Stimulated activated CD4-positive, alpha-beta T cell treated with anti-CD3 and anti-CD28 coated beads, Interleukin-2, amount 100 ng/mL, for 4 hours (primary cell): ENCODE data around the gene UBE2R2.
"Not testable (repeated sequence)": the region's sequence is repeated elsewhere in the genome, so short reads cannot be mapped to it uniquely, and the experiment has no call there.

Experiments used
- DNase-seq: peaks from one replicate; pipeline ENCODE4 v3.0.0-alpha.2; 2020; ENCODE audit warnings: low read depth

Gene UBE2R2, protein sequence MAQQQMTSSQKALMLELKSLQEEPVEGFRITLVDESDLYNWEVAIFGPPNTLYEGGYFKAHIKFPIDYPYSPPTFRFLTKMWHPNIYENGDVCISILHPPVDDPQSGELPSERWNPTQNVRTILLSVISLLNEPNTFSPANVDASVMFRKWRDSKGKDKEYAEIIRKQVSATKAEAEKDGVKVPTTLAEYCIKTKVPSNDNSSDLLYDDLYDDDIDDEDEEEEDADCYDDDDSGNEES

GRCh38 chr9:33816327-33817252, at the start of gene UBE2R2:
Gene UBE2R2, plus strand, starts transcription at chr9:33817160. Its CDS starts 598 bp downstream, at chr9:33817758.
- DNase-seq, result peak; percentile 93

- DNase-seq, result not testable (repeated sequence)
Measured at GRCh38 chr9:33770156-33770880, 46.6 kb upstream of the UBE2R2 start.

DNA sequence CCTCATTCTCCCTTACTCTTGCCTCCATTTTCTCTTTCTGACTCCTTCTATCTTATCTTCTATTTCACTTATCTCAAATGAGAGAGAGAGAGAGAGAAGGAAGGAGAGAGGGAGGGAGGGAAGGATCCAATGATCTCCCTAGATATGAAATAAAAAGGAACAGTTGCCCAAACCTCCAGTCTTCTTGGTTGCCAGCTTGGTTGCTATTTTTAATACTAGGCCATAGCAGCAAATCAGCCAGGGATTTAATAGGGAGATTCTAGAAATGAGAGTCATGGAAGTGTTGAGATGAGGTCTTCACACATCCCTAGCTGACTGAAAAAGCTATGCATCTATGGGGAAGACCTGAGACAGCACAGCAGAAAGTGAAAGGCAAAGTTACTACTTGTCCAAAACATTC, 43.8 kb upstream of the UBE2R2 start:
- not testable (repeated sequence) for DNase-seq

GRCh38 chr9:33774074-33774659, 42.8 kb upstream of the UBE2R2 start:
- not testable (repeated sequence) for DNase-seq

- no peak for DNase-seq
Measured at GRCh38 chr9:33776578-33776977, 40.4 kb upstream of the UBE2R2 start.

DNA sequence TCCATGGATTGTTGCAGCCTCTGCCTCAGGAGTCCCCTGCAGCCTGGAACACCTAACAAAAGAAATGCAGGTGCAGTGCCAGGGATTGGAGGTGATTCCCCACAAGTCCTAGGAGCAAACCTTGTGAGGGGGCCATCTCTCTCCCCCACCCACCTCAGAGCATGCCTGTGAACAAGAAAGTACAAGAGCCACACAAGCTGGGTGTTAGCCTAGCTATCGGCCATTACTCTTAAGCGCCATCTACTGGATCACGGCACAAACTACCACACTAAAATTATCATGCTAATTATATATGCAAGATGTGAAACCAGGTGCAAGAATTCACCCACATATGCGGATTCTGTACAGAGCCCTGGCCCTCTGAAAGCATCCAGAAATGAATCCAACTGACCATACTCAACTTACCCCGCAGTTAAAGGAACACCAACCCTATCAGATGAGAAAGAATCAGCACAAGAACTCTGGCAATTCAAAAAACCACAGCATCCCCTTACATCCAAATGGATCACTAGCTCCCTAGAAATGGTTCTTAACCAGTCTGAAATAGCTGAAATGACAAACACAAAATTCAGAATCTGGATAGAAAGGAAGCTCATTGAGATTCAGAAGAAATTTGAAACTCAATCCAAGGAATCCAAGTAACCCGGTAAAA, 38.1 kb upstream of the UBE2R2 start:
- peak; percentile 25 for DNase-seq

DNA sequence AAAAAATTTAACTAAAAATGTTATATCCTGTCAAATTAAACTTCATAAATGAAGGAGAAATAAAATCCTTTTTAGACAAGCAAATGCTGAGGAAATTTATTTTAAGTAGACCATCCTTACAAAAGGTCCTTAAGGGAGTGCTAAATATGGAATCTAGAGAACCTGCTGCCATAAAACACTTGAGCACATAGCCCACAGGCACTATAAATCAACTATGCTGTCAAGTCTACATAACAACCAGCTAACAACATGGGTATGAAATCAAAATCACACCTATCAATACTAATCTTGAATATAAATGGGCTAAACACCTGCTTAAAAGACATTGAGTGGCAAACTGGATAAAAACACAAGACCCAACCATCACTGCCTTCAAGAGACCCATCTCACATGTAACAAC, 36.7 kb upstream of the UBE2R2 start:
- DNase-seq, result no peak

DNA sequence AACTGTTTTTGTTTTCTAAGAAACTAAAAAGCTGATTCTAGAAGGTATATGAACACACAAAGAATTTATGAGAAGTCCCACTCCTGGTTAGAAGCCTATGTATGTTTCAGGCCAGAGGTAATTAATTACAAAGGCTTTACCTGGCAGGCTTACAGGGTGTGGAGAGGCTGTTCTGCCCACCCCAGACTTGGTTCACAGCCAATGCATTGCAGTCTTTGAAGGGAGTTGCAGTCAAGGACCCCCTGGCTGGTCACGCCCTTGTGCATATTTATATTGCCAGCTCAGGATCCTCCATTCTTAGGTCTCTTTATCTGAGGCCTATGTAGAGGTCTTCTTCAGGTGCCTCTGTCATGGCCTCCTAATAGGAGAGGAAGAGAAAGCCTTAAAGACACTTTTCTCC, 35.2 kb upstream of the UBE2R2 start:
- DNase-seq, result no peak

- no peak for DNase-seq
Measured at GRCh38 chr9:33782395-33783152, 34.4 kb upstream of the UBE2R2 start.

- DNase-seq, result no peak
Measured at GRCh38 chr9:33785914-33786313, 31.0 kb upstream of the UBE2R2 start.

DNA sequence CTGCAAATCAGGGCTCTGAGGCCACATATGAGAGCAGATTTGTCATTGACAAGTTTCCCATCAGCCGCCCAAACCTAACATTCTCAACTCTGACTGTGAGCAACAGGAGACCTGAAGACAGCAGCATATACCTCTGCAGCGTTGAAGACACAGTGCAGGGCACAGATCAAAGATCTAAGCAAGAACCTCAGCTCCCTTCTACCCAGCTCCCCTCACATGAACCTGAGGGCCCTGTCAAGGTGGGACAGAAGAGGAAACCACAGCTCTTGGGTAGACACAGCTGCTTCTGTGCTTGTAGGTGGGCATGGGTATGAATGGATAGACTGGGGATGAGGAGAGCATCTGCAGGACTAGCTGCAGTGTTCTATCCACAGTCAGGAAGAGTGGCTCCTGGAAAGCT, 30.3 kb upstream of the UBE2R2 start:
- no peak for DNase-seq

- no peak for DNase-seq
Measured at GRCh38 chr9:33787839-33788238, 29.1 kb upstream of the UBE2R2 start.

DNA sequence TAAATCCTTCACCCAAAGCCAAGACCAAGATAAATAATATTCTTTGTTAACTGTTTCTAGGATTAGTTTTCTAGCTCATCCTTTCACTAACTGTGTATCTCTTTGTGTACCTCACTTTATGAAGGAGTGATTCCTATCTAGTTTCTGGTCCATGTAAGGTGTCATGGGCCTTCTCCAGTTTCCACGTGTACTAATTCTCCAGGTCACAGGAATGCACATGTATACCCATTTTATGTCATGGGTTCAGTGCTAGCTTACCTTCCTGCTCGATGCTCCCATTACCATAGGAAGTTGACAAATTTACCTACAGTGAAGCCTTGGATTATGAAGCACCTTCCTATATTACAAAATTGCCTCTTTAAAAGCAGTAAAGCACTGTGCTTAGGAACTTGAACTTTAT, 27.5 kb upstream of the UBE2R2 start:
- not testable (repeated sequence) for DNase-seq

- DNase-seq, result no peak
Measured at GRCh38 chr9:33791117-33791516, 25.8 kb upstream of the UBE2R2 start.

DNA sequence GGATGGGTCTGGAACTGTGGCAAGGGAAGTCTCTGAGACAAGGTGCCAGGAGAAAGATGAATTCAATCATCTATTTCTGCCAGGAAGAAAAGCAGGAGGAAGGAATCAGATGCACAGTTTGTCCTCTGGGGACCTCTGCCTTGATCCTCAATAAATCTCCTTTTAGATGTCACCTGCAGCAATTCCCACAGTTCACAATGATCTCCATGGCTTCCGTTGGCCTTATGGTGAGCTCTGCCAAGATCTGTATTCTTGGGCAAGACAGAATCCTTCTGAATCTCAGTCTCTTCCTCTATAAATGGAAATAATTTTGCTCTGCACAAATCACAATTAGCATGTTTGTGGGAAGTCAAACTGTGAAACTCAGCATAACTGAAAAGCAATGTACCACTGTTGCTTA, 23.5 kb upstream of the UBE2R2 start:
- DNase-seq, result not testable (repeated sequence)

GRCh38 chr9:33794560-33794959, 22.4 kb upstream of the UBE2R2 start:
- DNase-seq, result peak; percentile 13

GRCh38 chr9:33795281-33795680, 21.7 kb upstream of the UBE2R2 start, which contains the start of gene PRSS3:
Gene PRSS3, plus strand, starts transcription at chr9:33795561. Its CDS starts 13 bp downstream, at chr9:33795574.
- DNase-seq, result no peak

DNA sequence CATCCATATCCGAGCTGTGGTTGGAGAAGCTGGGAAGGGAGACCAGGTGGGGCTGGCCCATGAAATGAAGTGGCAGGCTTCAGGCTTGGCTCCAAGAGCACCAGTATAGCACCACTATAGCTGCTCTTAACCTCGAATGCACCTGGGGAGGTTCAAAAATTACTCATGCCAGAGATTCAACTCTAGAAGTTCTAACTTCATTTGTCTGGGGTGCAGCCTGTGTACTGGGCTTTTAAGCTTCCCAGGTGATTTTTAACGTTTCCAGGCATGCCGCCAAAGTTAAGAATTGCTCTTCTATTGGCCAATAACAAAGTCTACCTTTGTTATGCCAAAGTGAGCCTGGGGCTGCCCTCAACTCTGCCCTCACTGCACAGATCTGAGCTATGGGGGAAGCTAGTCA, 21.1 kb upstream of the UBE2R2 start:
- DNase-seq, result no peak

DNA sequence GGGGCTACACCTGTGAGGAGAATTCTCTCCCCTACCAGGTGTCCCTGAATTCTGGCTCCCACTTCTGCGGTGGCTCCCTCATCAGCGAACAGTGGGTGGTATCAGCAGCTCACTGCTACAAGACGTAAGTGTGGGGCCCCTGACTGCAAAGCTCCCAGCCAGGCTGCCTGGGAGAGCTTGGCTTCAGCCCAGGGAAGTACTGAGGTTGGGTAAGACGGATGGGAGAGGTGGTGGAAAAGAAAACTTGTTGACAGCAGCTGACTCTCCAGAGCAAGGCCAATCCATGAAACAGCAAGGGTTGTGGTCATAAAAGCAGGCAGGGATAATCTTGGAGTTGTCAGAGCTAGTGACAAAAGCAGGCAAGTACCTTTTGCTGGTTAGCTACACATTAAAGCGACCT, 20.3 kb upstream of the UBE2R2 start:
- not testable (repeated sequence) for DNase-seq

DNA sequence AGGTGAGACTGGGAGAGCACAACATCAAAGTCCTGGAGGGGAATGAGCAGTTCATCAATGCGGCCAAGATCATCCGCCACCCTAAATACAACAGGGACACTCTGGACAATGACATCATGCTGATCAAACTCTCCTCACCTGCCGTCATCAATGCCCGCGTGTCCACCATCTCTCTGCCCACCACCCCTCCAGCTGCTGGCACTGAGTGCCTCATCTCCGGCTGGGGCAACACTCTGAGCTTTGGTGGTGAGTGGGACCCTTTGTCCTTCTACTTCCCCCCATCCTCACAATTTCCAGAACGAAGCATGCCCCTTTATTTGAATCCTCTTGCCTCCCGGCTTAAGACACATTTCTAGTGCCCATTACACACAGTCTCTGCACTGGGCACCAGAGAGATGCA, 19.1 kb upstream of the UBE2R2 start:
- DNase-seq, result no peak

DNA sequence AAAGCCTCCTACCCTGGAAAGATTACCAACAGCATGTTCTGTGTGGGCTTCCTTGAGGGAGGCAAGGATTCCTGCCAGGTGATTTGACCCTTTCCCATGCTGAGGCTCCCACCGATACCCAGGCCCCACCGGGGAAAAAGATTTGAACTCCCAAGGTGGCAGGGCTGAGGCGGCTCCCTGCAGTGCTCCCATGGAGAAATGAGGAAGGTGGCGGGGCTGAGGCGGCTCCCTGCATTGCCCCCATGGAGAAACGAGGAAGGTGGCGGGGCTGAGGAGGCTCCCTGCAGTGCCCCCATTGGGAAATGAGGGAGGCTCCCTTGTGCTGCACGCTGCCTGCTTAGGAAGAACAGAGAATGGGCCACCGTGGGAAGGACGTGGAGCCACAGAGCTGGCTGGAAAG, 18.4 kb upstream of the UBE2R2 start:
- DNase-seq, result no peak
